DND-41 (cell line): ENCODE results near the gene ADAM29.

Source experiments
- ATAC-seq: fragments of 200-7000 bp; cut with Tn5 transposase; 3 replicates; pipeline ENCODE4 v1.9.1; 2021; ENCODE audit warnings: low read depth; ENCODE audit not compliant: insufficient read depth
- DNase-seq: peaks from one replicate; pipeline ENCODE4 v3.0.0-alpha.2; 2020
- H2AFZ ChIP-seq: 2 replicates; pipeline ENCODE4 v1.6.0; 2012; ENCODE audit warnings: low read depth, low read length
- H3K27ac ChIP-seq: 2 replicates; pipeline ENCODE4 v1.5.1; 2012; ENCODE audit warnings: low read length, inconsistent platforms
- H3K27me3 ChIP-seq: fragments of 200-600 bp; sonication (generic); 2 replicates; pipeline ENCODE4 v1.6.0; 2012; ENCODE audit warnings: low read length, mild to moderate bottlenecking, inconsistent platforms; ENCODE audit not compliant: insufficient read depth, poor library complexity
- H3K36me3 ChIP-seq: 2 replicates; pipeline ENCODE4 v1.5.1; 2012; ENCODE audit warnings: low read length, inconsistent platforms; ENCODE audit not compliant: insufficient read depth
- H3K4me1 ChIP-seq: 2 replicates; pipeline ENCODE4 v1.5.1; 2012; ENCODE audit warnings: mild to moderate bottlenecking, low read length; ENCODE audit not compliant: insufficient read depth
- H3K4me2 ChIP-seq: 2 replicates; pipeline ENCODE4 v1.6.0; 2012; ENCODE audit warnings: mild to moderate bottlenecking, moderate library complexity, low read length, inconsistent platforms; ENCODE audit not compliant: insufficient read depth
- H3K4me3 ChIP-seq, 2 experiments: fragments of 200-600 bp in 1 of 2; shearing (Covaris generic) in 1 of 2; 2 replicates each; pipeline ENCODE4 v1.5.1; 2012 to 2016; ENCODE audit warnings: inconsistent platforms in 2 of 2, low read length in 2 of 2, mild to moderate bottlenecking in 2 of 2, low read depth in 1 of 2, moderate library complexity in 1 of 2
- H3K79me2 ChIP-seq: 2 replicates; pipeline ENCODE4 v1.6.0; 2012; ENCODE audit warnings: low read length, inconsistent platforms; ENCODE audit not compliant: insufficient read depth
- H3K9ac ChIP-seq: 2 replicates; pipeline ENCODE4 v1.6.0; 2012; ENCODE audit warnings: low read depth, mild to moderate bottlenecking, inconsistent platforms, low read length, moderate library complexity
- H3K9me3 ChIP-seq: 2 replicates; pipeline ENCODE4 v1.5.1; 2012; ENCODE audit warnings: low read length, moderate library complexity, mild to moderate bottlenecking, inconsistent platforms; ENCODE audit not compliant: insufficient read depth, severe bottlenecking
- H4K20me1 ChIP-seq: 2 replicates; pipeline ENCODE4 v1.6.0; 2012; ENCODE audit warnings: low read length; ENCODE audit not compliant: insufficient read depth
- CTCF ChIP-seq: IDR thresholded peaks from 2 replicates; pipeline ENCODE4 v1.5.1; 2012; ENCODE audit warnings: borderline replicate concordance, low read length, moderate library complexity, mild to moderate bottlenecking; ENCODE audit not compliant: poor library complexity, severe bottlenecking; ENCODE audit errors: extremely low read depth
- EZH2 ChIP-seq: IDR thresholded peaks from 3 replicates; pipeline ENCODE4 v1.6.1; 2012; ENCODE audit warnings: borderline replicate concordance, low read depth, mild to moderate bottlenecking, moderate library complexity, low read length, inconsistent platforms; ENCODE audit not compliant: severe bottlenecking

ADAM29 gene

GRCh38 chr4:174928575-174929253, 10.6 kb downstream of the ADAM29 start:
- Histone ChIP-seq H3K27ac (no peak overlapping the region), H3K4me3 (no peak overlapping the region), H4K20me1 (no peaks in the 10 kb centered on the region), H3K9me3 (no peaks in the 10 kb centered on the region), H2AFZ (no peak overlapping the region), H3K4me2 (no peak overlapping the region), H3K36me3 (no peaks in the 10 kb centered on the region), H3K27me3 (no peaks in the 10 kb centered on the region), H3K9ac (no peak overlapping the region), H3K79me2 (no peaks in the 10 kb centered on the region), H3K4me1 (no peaks in the 10 kb centered on the region)
- ATAC-seq (peak; percentile 21; the same call in 1 of the 3 replicates), DNase-seq (peak; percentile 20)
- TF ChIP-seq EZH2 (no peak), CTCF (no peak)

GRCh38 chr4:174929346-174929745, 11.2 kb downstream of the ADAM29 start:
- Histone ChIP-seq H2AFZ (no peak overlapping the region; the same call in 1 of the 2 replicates), H3K4me2 (no peak overlapping the region), H3K9ac (no peak overlapping the region), H3K9me3 (no peaks in the 10 kb centered on the region), H3K79me2 (no peaks in the 10 kb centered on the region), H4K20me1 (no peaks in the 10 kb centered on the region), H3K27me3 (no peaks in the 10 kb centered on the region), H3K27ac (no peak overlapping the region), H3K4me3 (no peak overlapping the region), H3K36me3 (no peaks in the 10 kb centered on the region), H3K4me1 (no peaks in the 10 kb centered on the region)
- DNase-seq = peak; percentile 56
- peak; percentile 17; the same call in 1 of the 3 replicates for ATAC-seq
- no peak for TF ChIP-seq CTCF
- no peak for TF ChIP-seq EZH2

GRCh38 chr4:174930895-174931294, 12.7 kb downstream of the ADAM29 start:
- Histone ChIP-seq H4K20me1 (no peaks in the 10 kb centered on the region), H3K9ac (no peak overlapping the region), H3K9me3 (no peaks in the 10 kb centered on the region), H3K79me2 (no peaks in the 10 kb centered on the region), H3K27me3 (no peaks in the 10 kb centered on the region), H3K36me3 (no peaks in the 10 kb centered on the region), H3K4me1 (no peaks in the 10 kb centered on the region), H3K27ac (no peak overlapping the region), H3K4me2 (no peak overlapping the region), H2AFZ (no peak overlapping the region; the same call in 1 of the 2 replicates), H3K4me3 (no peak overlapping the region)
- TF ChIP-seq EZH2 (no peak), CTCF (no peak)
- DNase-seq (no peak), ATAC-seq (no peak)
